Bronchial epithelial cell (primary cell): ENCODE measurements around the gene ZNF485. TPM values are rescaled to one million over a fixed set of nuclear protein-coding genes. Genes with fewer than 3 reads are reported as not detected.
A peak's percentile ranks its signal among the peaks of the same experiment; 100 is the strongest.
"Not testable (repeated sequence)": the region's sequence is repeated elsewhere in the genome, so short reads cannot be mapped to it uniquely, and the experiment has no call there.

Experiments used
- DNase-seq: peaks from one replicate; pipeline ENCODE4 v3.0.0-alpha.2; 2010; ENCODE audit warnings: low read depth
- FAIRE-seq: peaks from 2 replicates; lab custom pipeline; 2011; peaks lifted over from hg19 to GRCh38; lab: Jason Lieb, UNC
- H3K27me3 ChIP-seq: 2 replicates; pipeline ENCODE4 v1.5.1; 2011; ENCODE audit warnings: low read length; ENCODE audit not compliant: control insufficient read depth, insufficient read depth
- H3K36me3 ChIP-seq: 2 replicates; pipeline ENCODE4 v1.5.1; 2011; ENCODE audit warnings: low read length; ENCODE audit not compliant: control insufficient read depth, insufficient read depth
- H3K4me3 ChIP-seq: 2 replicates; pipeline ENCODE4 v1.5.1; 2011; ENCODE audit warnings: mild to moderate bottlenecking, low read depth, low read length, control low read depth
- CTCF ChIP-seq: IDR thresholded peaks from 2 replicates; pipeline ENCODE4 v1.5.1; 2011; ENCODE audit warnings: mild to moderate bottlenecking, moderate library complexity, low read length, control low read depth, inconsistent platforms; ENCODE audit not compliant: insufficient read depth, severe bottlenecking
- total RNA-seq: library from RNA; depleted of rRNA; stranded (reverse); fragments of >200 nt; gene quantifications from 2 replicates; pipeline ENCODE4 v1.2.1, GENCODE V29; 2014

ZNF485 gene
- total RNA-seq, 1 donor from 2014 or later, result 4.7 TPM

GRCh38 chr10:43596546-43596945 is 9.7 kb upstream of the ZNF485 start:
- FAIRE-seq, result no peak
- no peak for DNase-seq
- no peaks in the 10 kb centered on the region for H3K36me3 ChIP-seq
- no peak overlapping the region for H3K4me3 ChIP-seq
- TF ChIP-seq CTCF, result no peak
- H3K27me3 ChIP-seq, result no peaks in the 10 kb centered on the region

- TF ChIP-seq CTCF, result no peak
- FAIRE-seq, result no peak
- H3K4me3 ChIP-seq, result no peak overlapping the region
- no peak for DNase-seq
- no peaks in the 10 kb centered on the region for H3K36me3 ChIP-seq
- no peaks in the 10 kb centered on the region for H3K27me3 ChIP-seq
Measured at GRCh38 chr10:43598446-43598845, 7.8 kb upstream of the ZNF485 start.

- Histone ChIP-seq H3K4me3 (no peak overlapping the region), H3K36me3 (no peaks in the 10 kb centered on the region), H3K27me3 (no peaks in the 10 kb centered on the region)
- no peak for FAIRE-seq
- DNase-seq, result no peak
- TF ChIP-seq CTCF, result no peak
Measured at GRCh38 chr10:43599333-43599732, 6.9 kb upstream of the ZNF485 start.

- not testable (repeated sequence) for H3K4me3 ChIP-seq, H3K27me3 ChIP-seq, DNase-seq, H3K36me3 ChIP-seq, FAIRE-seq
Measured at GRCh38 chr10:43601576-43601975, 4.7 kb upstream of the ZNF485 start.

- Histone ChIP-seq H3K36me3 (peaks cover 2% of the 10 kb centered on the region), H3K27me3 (no peaks in the 10 kb centered on the region), H3K4me3 (peak overlapping the region; percentile 88)
- DNase-seq, result no peak
- TF ChIP-seq CTCF, result no peak
- FAIRE-seq, result peak; percentile 18
Measured at GRCh38 chr10:43605850-43606322, 352 bp upstream of the ZNF485 start.

GRCh38 chr10:43607199-43607573 is 948 bp downstream of the ZNF485 start:
- no peak for DNase-seq
- FAIRE-seq, result no peak
- peaks cover 2% of the 10 kb centered on the region for H3K36me3 ChIP-seq
- peak overlapping the region; percentile 88 for H3K4me3 ChIP-seq
- TF ChIP-seq CTCF, result no peak
- no peaks in the 10 kb centered on the region for H3K27me3 ChIP-seq
